ENCODE data around the gene CDK5.

DNA sequence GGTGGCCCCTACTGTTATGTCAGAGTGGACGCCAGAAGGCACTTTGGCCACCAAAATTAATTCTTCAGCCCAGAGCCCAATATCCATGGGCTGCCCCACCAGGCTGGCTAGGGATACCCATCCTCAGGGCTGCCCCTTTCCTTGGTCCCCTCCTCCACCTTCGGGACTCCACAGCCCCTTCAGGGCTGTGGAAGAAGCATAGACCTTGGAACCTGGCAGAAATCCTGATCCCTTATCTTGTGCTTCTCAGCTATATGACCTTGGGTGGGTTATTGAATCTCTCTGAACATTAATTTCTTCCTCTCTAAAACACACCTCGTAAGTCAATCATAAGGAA, 26.1 kb upstream of the CDK5 start:
- TF ChIP-seq, protein P1, sequence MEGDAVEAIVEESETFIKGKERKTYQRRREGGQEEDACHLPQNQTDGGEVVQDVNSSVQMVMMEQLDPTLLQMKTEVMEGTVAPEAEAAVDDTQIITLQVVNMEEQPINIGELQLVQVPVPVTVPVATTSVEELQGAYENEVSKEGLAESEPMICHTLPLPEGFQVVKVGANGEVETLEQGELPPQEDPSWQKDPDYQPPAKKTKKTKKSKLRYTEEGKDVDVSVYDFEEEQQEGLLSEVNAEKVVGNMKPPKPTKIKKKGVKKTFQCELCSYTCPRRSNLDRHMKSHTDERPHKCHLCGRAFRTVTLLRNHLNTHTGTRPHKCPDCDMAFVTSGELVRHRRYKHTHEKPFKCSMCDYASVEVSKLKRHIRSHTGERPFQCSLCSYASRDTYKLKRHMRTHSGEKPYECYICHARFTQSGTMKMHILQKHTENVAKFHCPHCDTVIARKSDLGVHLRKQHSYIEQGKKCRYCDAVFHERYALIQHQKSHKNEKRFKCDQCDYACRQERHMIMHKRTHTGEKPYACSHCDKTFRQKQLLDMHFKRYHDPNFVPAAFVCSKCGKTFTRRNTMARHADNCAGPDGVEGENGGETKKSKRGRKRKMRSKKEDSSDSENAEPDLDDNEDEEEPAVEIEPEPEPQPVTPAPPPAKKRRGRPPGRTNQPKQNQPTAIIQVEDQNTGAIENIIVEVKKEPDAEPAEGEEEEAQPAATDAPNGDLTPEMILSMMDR (IDR thresholded peaks at IDR 0.05; ENCODE audit: poor library complexity, severe bottlenecking): no peak
- no peak for TF ChIP-seq POLR2AphosphoS5 (IDR thresholded peaks at IDR 0.05)
- TF ChIP-seq, protein P2, sequence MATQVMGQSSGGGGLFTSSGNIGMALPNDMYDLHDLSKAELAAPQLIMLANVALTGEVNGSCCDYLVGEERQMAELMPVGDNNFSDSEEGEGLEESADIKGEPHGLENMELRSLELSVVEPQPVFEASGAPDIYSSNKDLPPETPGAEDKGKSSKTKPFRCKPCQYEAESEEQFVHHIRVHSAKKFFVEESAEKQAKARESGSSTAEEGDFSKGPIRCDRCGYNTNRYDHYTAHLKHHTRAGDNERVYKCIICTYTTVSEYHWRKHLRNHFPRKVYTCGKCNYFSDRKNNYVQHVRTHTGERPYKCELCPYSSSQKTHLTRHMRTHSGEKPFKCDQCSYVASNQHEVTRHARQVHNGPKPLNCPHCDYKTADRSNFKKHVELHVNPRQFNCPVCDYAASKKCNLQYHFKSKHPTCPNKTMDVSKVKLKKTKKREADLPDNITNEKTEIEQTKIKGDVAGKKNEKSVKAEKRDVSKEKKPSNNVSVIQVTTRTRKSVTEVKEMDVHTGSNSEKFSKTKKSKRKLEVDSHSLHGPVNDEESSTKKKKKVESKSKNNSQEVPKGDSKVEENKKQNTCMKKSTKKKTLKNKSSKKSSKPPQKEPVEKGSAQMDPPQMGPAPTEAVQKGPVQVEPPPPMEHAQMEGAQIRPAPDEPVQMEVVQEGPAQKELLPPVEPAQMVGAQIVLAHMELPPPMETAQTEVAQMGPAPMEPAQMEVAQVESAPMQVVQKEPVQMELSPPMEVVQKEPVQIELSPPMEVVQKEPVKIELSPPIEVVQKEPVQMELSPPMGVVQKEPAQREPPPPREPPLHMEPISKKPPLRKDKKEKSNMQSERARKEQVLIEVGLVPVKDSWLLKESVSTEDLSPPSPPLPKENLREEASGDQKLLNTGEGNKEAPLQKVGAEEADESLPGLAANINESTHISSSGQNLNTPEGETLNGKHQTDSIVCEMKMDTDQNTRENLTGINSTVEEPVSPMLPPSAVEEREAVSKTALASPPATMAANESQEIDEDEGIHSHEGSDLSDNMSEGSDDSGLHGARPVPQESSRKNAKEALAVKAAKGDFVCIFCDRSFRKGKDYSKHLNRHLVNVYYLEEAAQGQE (IDR thresholded peaks at IDR 0.05; ENCODE audit: borderline replicate concordance): no peak
